Activated effector memory CD4-positive, alpha-beta T cell treated with anti-CD3 and anti-CD28 coated beads, Interleukin-2, amount 50 U/mL, for 16 hours (primary cell): ENCODE results near the gene METAP2.
"Not testable (repeated sequence)": the region's sequence is repeated elsewhere in the genome, so short reads cannot be mapped to it uniquely, and the experiment has no call there.

Source experiments
- DNase-seq: peaks from one replicate; pipeline ENCODE4 v3.0.0-alpha.2; 2020

METAP2 gene

GRCh38 chr12:95463050-95463449, 10.9 kb upstream of the METAP2 start:
- no peak for DNase-seq

GRCh38 chr12:95463776-95464175, 10.2 kb upstream of the METAP2 start:
- DNase-seq: not testable (repeated sequence)

- no peak for DNase-seq
These were observed 8.7 kb upstream of the METAP2 start for GRCh38 chr12:95465275-95465674.

DNA sequence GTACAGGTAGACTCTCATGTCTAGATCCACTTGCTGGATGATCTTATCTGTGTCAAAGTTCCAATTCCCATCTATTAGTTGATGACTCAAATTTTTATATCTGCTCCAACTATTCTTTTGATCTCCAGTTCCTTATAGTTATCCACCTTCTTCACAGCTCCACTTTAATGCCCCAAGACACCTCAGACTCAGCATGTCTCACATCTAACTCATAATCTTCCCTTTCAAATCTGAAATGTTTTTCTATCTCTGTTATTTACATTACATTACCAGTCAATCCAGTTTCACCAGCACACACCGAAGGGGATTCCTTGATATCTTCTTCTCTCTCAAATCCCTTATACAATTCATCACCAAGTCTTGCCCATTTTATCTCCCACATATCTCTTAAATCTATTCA, 3.7 kb upstream of the METAP2 start:
- no peak for DNase-seq

GRCh38 chr12:95473231-95473883, 595 bp upstream of the METAP2 start:
- peak; percentile 70 for DNase-seq

- no peak for DNase-seq
These were observed 657 bp downstream of the METAP2 start for GRCh38 chr12:95474660-95474958.

DNA sequence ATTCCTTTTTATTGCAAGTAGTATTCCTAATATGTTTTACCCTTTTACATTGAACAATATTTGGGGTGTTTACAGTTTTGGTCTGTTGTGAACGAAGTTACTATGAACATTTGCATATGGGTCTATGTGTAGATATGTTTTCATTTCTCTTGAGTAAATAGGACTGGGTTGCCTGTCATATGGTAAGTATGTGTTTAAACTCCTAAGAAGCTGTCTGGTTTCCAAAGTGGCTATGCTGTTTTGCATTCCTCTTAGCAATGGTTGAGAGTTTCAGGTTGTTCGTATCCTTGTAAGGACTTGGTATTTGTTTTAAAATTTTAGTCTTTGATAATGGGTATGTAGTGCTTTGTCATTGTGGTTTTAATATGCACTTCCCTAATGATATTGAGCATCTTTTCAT, 6.3 kb downstream of the METAP2 start:
- no peak for DNase-seq

GRCh38 chr12:95481072-95481471, 7.1 kb downstream of the METAP2 start:
- DNase-seq: no peak

DNA sequence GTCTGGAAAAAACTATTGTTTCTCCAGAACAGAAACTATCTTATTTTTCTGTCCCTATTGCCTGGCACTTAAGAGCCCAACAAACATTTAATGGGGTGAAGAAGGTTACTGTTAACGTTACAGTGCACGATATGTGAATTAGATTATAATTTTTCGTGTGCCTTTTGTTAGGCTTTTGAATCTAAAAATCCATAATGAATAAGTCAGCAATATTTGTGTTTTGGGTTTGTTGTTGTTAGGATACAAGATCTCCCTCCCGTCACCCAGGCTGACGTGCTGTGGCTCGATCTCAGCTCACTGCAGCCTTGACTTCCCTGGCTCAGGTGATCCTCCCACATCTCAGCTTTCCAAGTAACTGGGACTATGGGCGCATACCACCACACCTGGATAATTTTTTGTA, 7.9 kb downstream of the METAP2 start:
- no peak for DNase-seq

- DNase-seq: not testable (repeated sequence)
These were observed 8.6 kb downstream of the METAP2 start for GRCh38 chr12:95482564-95482963.

GRCh38 chr12:95484524-95484923, 10.6 kb downstream of the METAP2 start:
- no peak for DNase-seq

DNA sequence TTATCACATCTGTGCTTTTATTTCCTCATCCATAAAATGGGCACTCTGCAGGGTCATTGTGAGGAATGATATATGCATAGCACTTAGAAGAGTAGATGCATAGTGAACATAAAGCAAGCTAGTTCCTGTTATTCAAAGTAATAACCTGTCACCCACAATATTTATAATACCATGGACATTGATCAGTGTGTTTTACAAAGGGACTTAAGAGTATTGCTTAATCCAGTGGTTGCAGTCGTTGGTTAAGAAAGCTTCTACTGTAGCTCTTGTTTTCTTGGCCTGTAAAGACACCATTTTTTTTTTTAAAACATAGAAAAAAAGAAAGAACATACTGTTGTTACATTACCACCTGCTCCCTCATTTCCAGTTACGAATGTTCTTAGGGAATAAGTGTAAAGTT, 13.1 kb downstream of the METAP2 start:
- DNase-seq: no peak

DNA sequence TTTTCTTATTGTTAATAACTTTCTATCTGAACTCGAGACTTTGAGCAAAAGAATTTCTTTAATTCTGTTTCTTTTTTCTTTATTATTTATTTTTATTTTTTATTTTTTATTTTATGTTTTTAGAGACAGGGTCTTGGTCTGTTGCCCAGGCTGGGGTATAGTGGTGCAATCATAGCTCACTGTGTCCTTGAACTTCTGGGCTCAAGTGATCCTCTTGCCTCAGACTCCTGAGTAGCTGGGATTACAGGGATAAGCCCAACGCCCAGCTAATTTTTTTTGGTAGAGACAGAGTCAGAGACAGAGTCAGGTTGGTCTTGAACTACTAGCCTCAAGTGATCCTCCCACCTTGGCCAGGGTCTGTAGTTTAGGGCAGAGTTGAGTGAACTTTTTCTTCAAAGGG, 18.5 kb downstream of the METAP2 start:
- DNase-seq: no peak

- DNase-seq: no peak
These were observed 20.9 kb downstream of the METAP2 start for GRCh38 chr12:95494888-95495287.

DNA sequence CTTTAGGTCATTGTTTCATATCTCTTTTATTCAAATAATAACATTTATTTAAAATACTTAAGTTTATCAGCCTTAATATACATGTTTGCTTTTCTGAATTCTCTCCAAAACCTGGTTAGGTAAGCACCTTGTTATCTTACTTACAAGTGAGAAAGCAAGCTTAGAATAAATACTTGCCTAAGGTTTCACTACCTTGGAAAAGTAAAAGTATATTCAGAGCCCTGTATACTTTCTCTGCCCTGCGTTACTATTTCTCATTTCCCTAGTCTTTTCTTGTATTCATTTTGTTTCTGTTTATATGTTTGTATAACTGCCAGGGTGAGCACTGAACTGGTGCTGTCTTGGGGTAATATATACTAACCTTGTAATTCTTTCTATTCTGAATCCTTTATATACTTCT, 21.5 kb downstream of the METAP2 start:
- DNase-seq: no peak

GRCh38 chr12:95497031-95497430, 23.1 kb downstream of the METAP2 start:
- no peak for DNase-seq

- no peak for DNase-seq
These were observed 25.0 kb downstream of the METAP2 start for GRCh38 chr12:95498968-95499367.

DNA sequence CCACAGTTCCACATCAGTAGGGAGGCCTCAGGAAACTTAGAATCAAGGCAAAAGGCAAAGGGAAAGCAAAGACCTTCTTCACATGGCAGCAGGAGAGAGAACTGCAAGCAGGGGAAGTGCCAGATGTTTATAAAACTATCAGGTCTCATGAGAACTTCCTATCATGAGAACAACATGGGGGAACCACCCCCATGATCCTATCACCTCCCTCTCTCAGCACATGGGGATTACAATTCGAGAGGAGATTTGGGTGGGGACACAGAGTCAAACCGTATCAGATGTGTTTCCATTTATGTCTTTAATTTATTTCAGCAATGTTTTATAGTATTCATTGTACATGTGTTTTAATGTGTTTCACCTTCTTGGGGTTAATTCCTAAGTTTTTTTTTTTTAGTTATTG, 25.8 kb downstream of the METAP2 start:
- no peak for DNase-seq

- no peak for DNase-seq
These were observed 30.2 kb downstream of the METAP2 start for GRCh38 chr12:95504140-95504539.

GRCh38 chr12:95505039-95505438, 31.1 kb downstream of the METAP2 start:
- DNase-seq: no peak

DNA sequence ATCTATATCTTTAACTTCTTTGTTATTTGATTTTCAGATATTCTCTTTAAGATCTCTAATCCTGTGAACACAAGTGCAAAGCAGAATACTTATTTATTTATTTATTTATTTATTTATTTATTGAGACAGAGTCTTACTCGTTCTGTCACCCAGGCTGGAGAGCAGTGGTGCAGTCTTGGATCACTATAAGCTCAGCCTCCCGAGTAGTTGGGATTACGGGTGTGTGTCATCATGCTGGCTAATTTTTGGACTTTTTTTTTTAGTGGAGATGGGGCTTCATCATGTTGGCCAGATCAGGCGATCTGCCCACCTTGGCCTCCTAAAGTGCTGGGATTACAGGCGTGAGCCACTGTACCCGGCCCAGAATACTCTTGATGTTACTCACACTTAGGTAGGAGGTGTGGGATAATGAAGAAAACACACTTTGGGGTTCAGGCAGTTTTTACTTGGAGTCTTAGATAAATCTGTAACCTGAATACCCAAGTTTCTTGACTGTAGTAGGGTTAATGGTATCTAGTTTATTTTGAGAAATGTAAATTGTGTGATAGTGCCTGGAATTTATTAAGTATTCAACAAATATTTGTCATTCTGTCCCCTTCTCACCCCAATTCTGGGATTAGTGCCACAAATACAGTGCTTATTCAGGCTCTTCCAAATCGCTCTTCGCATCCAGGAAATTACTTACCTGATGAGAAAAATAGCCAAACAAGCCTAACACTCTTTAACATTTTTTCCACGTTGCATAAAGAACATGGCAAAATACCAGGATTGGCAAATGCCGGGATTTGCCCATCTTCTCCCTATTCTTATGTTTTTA, 33.0 kb downstream of the METAP2 start:
- no peak for DNase-seq

DNA sequence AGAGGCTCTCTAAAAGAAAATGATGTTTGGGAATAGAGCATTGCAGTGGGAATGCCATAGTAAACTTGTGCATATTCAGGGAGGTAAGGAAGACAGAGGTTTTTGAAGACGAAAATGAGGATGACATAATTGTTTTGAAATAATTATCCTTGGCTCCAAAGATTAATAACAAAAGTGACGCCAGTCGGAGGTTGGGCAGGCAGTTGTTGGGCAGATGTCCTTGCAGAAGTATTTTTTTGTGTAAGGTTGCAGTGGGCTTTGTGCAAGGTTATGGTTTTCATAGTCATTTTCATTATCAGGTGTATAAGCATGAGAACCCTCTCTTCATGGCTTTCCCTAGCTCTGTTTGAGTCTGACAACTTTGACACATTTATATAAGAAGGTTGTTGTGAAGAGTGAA, 35.3 kb downstream of the METAP2 start:
- no peak for DNase-seq

GRCh38 chr12:95511977-95512376, 38.0 kb downstream of the METAP2 start:
- no peak for DNase-seq

DNA sequence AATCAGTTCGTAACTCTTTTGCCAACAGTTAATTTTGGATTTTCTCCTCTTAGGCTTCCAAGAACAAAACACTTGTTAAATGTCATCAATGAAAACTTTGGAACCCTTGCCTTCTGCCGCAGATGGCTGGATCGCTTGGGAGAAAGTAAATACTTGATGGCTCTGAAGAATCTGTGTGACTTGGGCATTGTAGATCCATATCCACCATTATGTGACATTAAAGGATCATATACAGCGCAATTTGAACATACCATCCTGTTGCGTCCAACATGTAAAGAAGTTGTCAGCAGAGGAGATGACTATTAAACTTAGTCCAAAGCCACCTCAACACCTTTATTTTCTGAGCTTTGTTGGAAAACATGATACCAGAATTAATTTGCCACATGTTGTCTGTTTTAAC, 39.6 kb downstream of the METAP2 start:
- no peak for DNase-seq

GRCh38 chr12:95515197-95515596, 41.2 kb downstream of the METAP2 start:
- DNase-seq: no peak
